ENCODE measurements around the gene ZNF561. TPM values are rescaled to one million over a fixed set of nuclear protein-coding genes. Genes with fewer than 3 reads are reported as not detected.
"Not testable (repeated sequence)": the region's sequence is repeated elsewhere in the genome, so short reads cannot be mapped to it uniquely, and the experiment has no call there.

Gene ZNF561
- total RNA-seq, result 80.3 TPM

- peak; percentile 85 for DNase-seq (ENCODE audit: low spot score)
Observed at GRCh38 chr19:9621156-9622037, at the start of gene ZNF561. Gene ZNF561 (minus strand): TSS chr19:9621232. CDS start chr19:9619456, 1,776 bp downstream.

- no peak for DNase-seq (ENCODE audit: low spot score)
Observed at GRCh38 chr19:9668544-9668943, 47.5 kb upstream of the ZNF561 start.

- DNase-seq (ENCODE audit: low spot score), result no peak
Observed at GRCh38 chr19:9667898-9668297, 46.9 kb upstream of the ZNF561 start.

- no peak for DNase-seq (ENCODE audit: low spot score)
Observed at GRCh38 chr19:9658769-9659168, 37.7 kb upstream of the ZNF561 start.

- not testable (repeated sequence) for DNase-seq (ENCODE audit: low spot score)
Observed at GRCh38 chr19:9653066-9653555, 32.1 kb upstream of the ZNF561 start.

- not testable (repeated sequence) for DNase-seq (ENCODE audit: low spot score)
Observed at GRCh38 chr19:9651464-9651863, 30.4 kb upstream of the ZNF561 start.

GRCh38 chr19:9650345-9650744, 29.3 kb upstream of the ZNF561 start:
- DNase-seq (ENCODE audit: low spot score), result no peak

GRCh38 chr19:9645472-9645871, 24.4 kb upstream of the ZNF561 start:
- no peak for DNase-seq (ENCODE audit: low spot score)

GRCh38 chr19:9644472-9644871, 23.4 kb upstream of the ZNF561 start:
- DNase-seq (ENCODE audit: low spot score), result no peak

GRCh38 chr19:9641810-9642209, 20.8 kb upstream of the ZNF561 start:
- no peak for DNase-seq (ENCODE audit: low spot score)

- DNase-seq (ENCODE audit: low spot score), result no peak
Observed at GRCh38 chr19:9640956-9641355, 19.9 kb upstream of the ZNF561 start.

- DNase-seq (ENCODE audit: low spot score), result no peak
Observed at GRCh38 chr19:9636018-9636417, 15.0 kb upstream of the ZNF561 start.

GRCh38 chr19:9627856-9628255, 6.8 kb upstream of the ZNF561 start:
- DNase-seq (ENCODE audit: low spot score), result no peak

- DNase-seq (ENCODE audit: low spot score), result peak; percentile 59
Observed at GRCh38 chr19:9622531-9622930, 1.5 kb upstream of the ZNF561 start.

- no peak for DNase-seq (ENCODE audit: low spot score)
Observed at GRCh38 chr19:9620842-9621155, 233 bp downstream of the ZNF561 start.

GRCh38 chr19:9615844-9616243, 5.2 kb downstream of the ZNF561 start:
- no peak for DNase-seq (ENCODE audit: low spot score)

- no peak for DNase-seq (ENCODE audit: low spot score)
Observed at GRCh38 chr19:9610484-9611113, 10.4 kb downstream of the ZNF561 start.

GRCh38 chr19:9608912-9609311, 12.1 kb downstream of the ZNF561 start:
- DNase-seq (ENCODE audit: low spot score), result no peak

GRCh38 chr19:9597027-9597426, 24.0 kb downstream of the ZNF561 start:
- DNase-seq (ENCODE audit: low spot score), result no peak

- peak; percentile 75 for DNase-seq (ENCODE audit: low spot score)
Observed at GRCh38 chr19:9586764-9587163, 34.3 kb downstream of the ZNF561 start.

GRCh38 chr19:9584073-9584833, 36.8 kb downstream of the ZNF561 start, which contains the start of gene ZNF121:
Gene ZNF121 (minus strand): TSS chr19:9584504. CDS start chr19:9568097, 16,407 bp downstream.
- DNase-seq (ENCODE audit: low spot score), result peak; percentile 87

GRCh38 chr19:9582081-9582725, 38.8 kb downstream of the ZNF561 start:
- DNase-seq (ENCODE audit: low spot score), result not testable (repeated sequence)
